NCI-H2196 (cell line): ENCODE results near the gene PPP1R1A.
A peak's percentile ranks its signal among the peaks of the same experiment; 100 is the strongest.

ENCODE experiments used
- DNase-seq: peaks from one replicate; lab custom pipeline; 2025; ENCODE audit not compliant: unreplicated experiment; lab: John Stamatoyannopoulos, UW

The PPP1R1A gene

GRCh38 chr12:54603872-54604271 is 15.4 kb upstream of the PPP1R1A start:
- no peak for DNase-seq

- DNase-seq: peak; percentile 69
These were observed 14.8 kb upstream of the PPP1R1A start for GRCh38 chr12:54603173-54603814.

GRCh38 chr12:54602661-54603060 is 14.2 kb upstream of the PPP1R1A start:
- no peak for DNase-seq

- DNase-seq: no peak
These were observed 13.4 kb upstream of the PPP1R1A start for GRCh38 chr12:54601841-54602240.

- no peak for DNase-seq
These were observed 10.5 kb upstream of the PPP1R1A start for GRCh38 chr12:54598970-54599369.

- peak; percentile 50 for DNase-seq
These were observed 8.1 kb upstream of the PPP1R1A start for GRCh38 chr12:54596526-54596946.

- no peak for DNase-seq
These were observed 7.0 kb upstream of the PPP1R1A start for GRCh38 chr12:54595471-54595870.

GRCh38 chr12:54593725-54594124 is 5.3 kb upstream of the PPP1R1A start:
- DNase-seq: no peak

GRCh38 chr12:54593135-54593534 is 4.7 kb upstream of the PPP1R1A start:
- DNase-seq: no peak

GRCh38 chr12:54592316-54592715 is 3.9 kb upstream of the PPP1R1A start:
- no peak for DNase-seq

GRCh38 chr12:54590978-54591591 is 2.6 kb upstream of the PPP1R1A start:
- no peak for DNase-seq

GRCh38 chr12:54589964-54590363 is 1.5 kb upstream of the PPP1R1A start:
- DNase-seq: no peak

- no peak for DNase-seq
These were observed 420 bp upstream of the PPP1R1A start for GRCh38 chr12:54588890-54589267.

GRCh38 chr12:54587315-54587873 is 1.1 kb downstream of the PPP1R1A start:
- no peak for DNase-seq

GRCh38 chr12:54586620-54587019 is 1.8 kb downstream of the PPP1R1A start:
- no peak for DNase-seq

GRCh38 chr12:54585243-54585642 is 3.2 kb downstream of the PPP1R1A start:
- DNase-seq: no peak

- DNase-seq: no peak
These were observed 4.3 kb downstream of the PPP1R1A start for GRCh38 chr12:54584128-54584527.

GRCh38 chr12:54583726-54584125 is 4.7 kb downstream of the PPP1R1A start:
- no peak for DNase-seq

- no peak for DNase-seq
These were observed 7.0 kb downstream of the PPP1R1A start for GRCh38 chr12:54581412-54581811.

- peak; percentile 73 for DNase-seq
These were observed 8.6 kb downstream of the PPP1R1A start for GRCh38 chr12:54579696-54580333.

- no peak for DNase-seq
These were observed 9.2 kb downstream of the PPP1R1A start for GRCh38 chr12:54579258-54579657.

GRCh38 chr12:54578778-54579177 is 9.7 kb downstream of the PPP1R1A start:
- no peak for DNase-seq
